Measurements from ENCODE around the gene ADISSP.

DNA sequence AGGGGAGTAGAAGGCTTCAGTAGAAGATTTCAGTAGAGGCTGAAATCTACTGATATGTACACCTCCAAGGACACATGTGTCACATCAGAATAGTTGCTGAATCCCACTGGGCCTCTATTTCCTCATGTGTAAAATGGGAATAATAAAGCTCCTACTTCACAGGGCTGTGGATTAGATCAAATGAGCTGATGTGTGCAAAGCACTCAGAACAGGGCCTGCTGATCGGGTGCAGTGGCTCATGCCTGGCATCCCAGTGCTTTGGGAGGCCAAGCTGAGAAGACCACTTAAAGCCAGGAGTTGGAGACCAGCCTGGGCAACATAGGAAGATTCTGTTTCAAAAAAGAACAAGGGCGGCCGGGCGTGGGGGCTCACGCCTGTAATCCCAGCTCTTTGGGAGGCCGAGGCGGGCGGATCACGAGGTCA lies 44.7 kb upstream of the ADISSP start:
- no peak for TF ChIP-seq CTCF (conservative IDR thresholded peaks at IDR 0.05 in 1 of 2, IDR thresholded peaks at IDR 0.05 in 1 of 2; ENCODE audit: low read depth in 1 of 2, low read length in 2 of 2)
- TF ChIP-seq EZH2 (IDR thresholded peaks at IDR 0.05; ENCODE audit: low read length, missing control alignments) = no peak
